CD4-positive, CD25-positive, alpha-beta regulatory T cell (primary cell): Measurements from ENCODE around the gene ZSWIM6. TPM values are rescaled to one million over a fixed set of nuclear protein-coding genes. Genes with fewer than 3 reads are reported as not detected.

Source experiments
- ATAC-seq, 2 donors: fragments of 150-1000 bp; cut with Tn5 transposase; one replicate each; pipeline ENCODE4 v1.10.0; 2021; ENCODE audit warnings: low read depth in 2 of 2, moderate number of reproducible peaks in 2 of 2, moderate library complexity in 1 of 2
- DNase-seq, 3 donors: peaks; one replicate each; pipeline versions ENCODE4 v3.0.0 to v3.0.0-alpha.2; 2012 to 2022; ENCODE audit warnings: mixed read lengths in 1 of 3
- H3K27ac ChIP-seq: one replicate; pipeline ENCODE4 v1.7.0; 2013; ENCODE audit warnings: mild to moderate bottlenecking, low read length; ENCODE audit not compliant: insufficient read depth, poor library complexity, severe bottlenecking
- H3K27me3 ChIP-seq: one replicate; pipeline ENCODE4 v1.7.0; 2013; ENCODE audit warnings: low read length; ENCODE audit not compliant: control insufficient read depth, insufficient read depth
- H3K36me3 ChIP-seq: one replicate; pipeline ENCODE4 v1.7.0; 2013; ENCODE audit warnings: mild to moderate bottlenecking, low read length, moderate library complexity; ENCODE audit not compliant: control insufficient read depth, insufficient read depth
- H3K4me1 ChIP-seq: 2 replicates; pipeline ENCODE4 v1.7.0; 2013; ENCODE audit warnings: mild to moderate bottlenecking, low read length; ENCODE audit not compliant: insufficient read depth, control insufficient read depth, poor library complexity, severe bottlenecking
- H3K4me3 ChIP-seq: one replicate; pipeline ENCODE4 v1.7.0; 2013; ENCODE audit warnings: low read depth, mild to moderate bottlenecking, low read length, moderate library complexity
- H3K9me3 ChIP-seq, 2 experiments: 1 replicate in 1 of 2; 2 replicates in 1 of 2; pipeline ENCODE4 v1.7.0; 2013; ENCODE audit warnings: low read length in 2 of 2, mild to moderate bottlenecking in 1 of 2, moderate library complexity in 1 of 2; ENCODE audit not compliant: control insufficient read depth in 2 of 2
- H3K27ac Mint-ChIP-seq, 3 donors: one replicate each; pipeline ENCODE4 v1.8.0; 2020 to 2022; ENCODE audit warnings: mild to moderate bottlenecking in 3 of 3, mixed read lengths in 3 of 3, moderate library complexity in 2 of 3
- H3K27me3 Mint-ChIP-seq: one replicate; pipeline ENCODE4 v1.8.0; 2022; ENCODE audit warnings: mild to moderate bottlenecking, mixed read lengths
- H3K36me3 Mint-ChIP-seq: one replicate; pipeline ENCODE4 v1.8.0; 2020; ENCODE audit warnings: mixed read lengths
- H3K4me1 Mint-ChIP-seq, 4 donors: one replicate each; pipeline ENCODE4 v1.8.0; 2020 to 2022; ENCODE audit warnings: mixed read lengths in 4 of 4, mild to moderate bottlenecking in 1 of 4
- H3K4me3 Mint-ChIP-seq, 4 donors: one replicate each; pipeline ENCODE4 v1.8.0; 2020 to 2022; ENCODE audit warnings: mild to moderate bottlenecking in 4 of 4, mixed read lengths in 4 of 4, moderate library complexity in 3 of 4
- H3K9me3 Mint-ChIP-seq, 7 donors: one replicate each; pipeline ENCODE4 v1.8.0; 2020 to 2022; ENCODE audit warnings: mixed read lengths in 7 of 7, mild to moderate bottlenecking in 3 of 7, moderate library complexity in 2 of 7
- polyA plus RNA-seq, 4 donors: library from polyadenylated mRNA; unstranded; fragments of 300-500 nt; fragmentation: Illumina TruSeq; gene quantifications; one replicate each; pipeline ENCODE4 v1.2.3, GENCODE V29; 2021
- total RNA-seq: library from RNA; stranded (reverse); gene quantifications from one replicate; pipeline ENCODE4 v1.2.3, GENCODE V29; 2022

ZSWIM6 gene
- total and polyA plus RNA-seq, 5 donors from 2014 or later: 0.41 to 12.2 (median 0.59) TPM

DNA sequence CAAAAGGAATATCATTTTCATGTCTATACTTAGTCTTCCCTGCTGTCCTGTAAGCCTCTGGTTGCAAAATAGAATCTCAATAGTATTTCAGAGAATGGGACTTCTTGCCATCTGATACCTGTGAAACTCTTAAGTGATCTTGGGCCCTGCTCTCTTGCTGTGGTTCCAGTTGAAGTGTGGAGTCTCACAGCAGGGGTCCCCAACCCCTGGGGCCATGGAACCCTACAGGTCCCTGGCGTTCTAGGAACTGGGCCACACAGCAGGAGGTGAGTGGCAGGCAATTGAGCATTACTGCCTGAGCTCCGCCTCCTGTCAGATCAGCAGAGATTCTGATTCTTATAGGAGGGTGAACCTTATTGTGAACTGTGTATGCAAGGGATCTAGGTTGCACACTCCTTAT is 65.9 kb downstream of the ZSWIM6 start:
- DNase-seq (no peak), ATAC-seq (no peak)
- Histone ChIP-seq H3K9me3 (no peaks in the 10 kb centered on the region), H3K27ac (no peak overlapping the region), H3K4me3 (no peak overlapping the region), H3K27me3 (no peaks in the 10 kb centered on the region), H3K36me3 (no peaks in the 10 kb centered on the region), H3K4me1 (no peaks in the 10 kb centered on the region)
- no peaks in the 10 kb centered on the region for H3K36me3 Mint-ChIP-seq
- H3K9me3 Mint-ChIP-seq: peaks cover 0 to 1% (median 0%) of the 10 kb centered on the region in 7 donors
- H3K27me3 Mint-ChIP-seq: no peaks in the 10 kb centered on the region
- H3K4me1 Mint-ChIP-seq: peaks cover 7 to 40% (median 29%) of the 10 kb centered on the region in 4 donors
- no peak overlapping the region for H3K27ac Mint-ChIP-seq
- H3K4me3 Mint-ChIP-seq: no peak overlapping the region

DNA sequence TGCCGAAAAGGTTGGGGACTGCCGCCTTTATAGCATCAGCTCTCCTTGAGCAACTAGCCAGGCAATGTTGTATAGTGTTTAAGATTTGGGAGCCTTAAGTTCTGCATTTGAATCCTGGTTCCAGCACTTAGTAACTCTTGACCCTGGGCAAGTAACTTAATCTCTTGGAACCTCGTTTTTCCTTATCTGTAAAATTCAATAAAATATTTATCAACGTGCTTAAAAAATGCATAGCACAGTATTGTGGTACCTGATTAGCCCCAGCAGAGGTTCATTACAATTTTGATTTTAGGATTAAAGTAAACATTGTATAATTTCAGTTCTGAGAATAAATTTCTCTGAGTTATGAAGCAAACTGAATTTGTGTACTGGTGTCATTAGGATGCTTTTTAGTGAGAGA is 66.4 kb downstream of the ZSWIM6 start:
- peaks cover 8 to 42% (median 31%) of the 10 kb centered on the region in 4 donors for H3K4me1 Mint-ChIP-seq
- ATAC-seq (no peak), DNase-seq (no peak)
- H3K27ac Mint-ChIP-seq: no peak overlapping the region
- Histone ChIP-seq H3K36me3 (no peaks in the 10 kb centered on the region), H3K9me3 (no peaks in the 10 kb centered on the region), H3K4me1 (no peaks in the 10 kb centered on the region), H3K4me3 (no peak overlapping the region), H3K27me3 (no peaks in the 10 kb centered on the region), H3K27ac (no peak overlapping the region)
- H3K27me3 Mint-ChIP-seq: no peaks in the 10 kb centered on the region
- no peaks in the 10 kb centered on the region for H3K36me3 Mint-ChIP-seq
- H3K4me3 Mint-ChIP-seq: no peak overlapping the region
- H3K9me3 Mint-ChIP-seq: peaks cover 0 to 1% (median 0%) of the 10 kb centered on the region in 7 donors

DNA sequence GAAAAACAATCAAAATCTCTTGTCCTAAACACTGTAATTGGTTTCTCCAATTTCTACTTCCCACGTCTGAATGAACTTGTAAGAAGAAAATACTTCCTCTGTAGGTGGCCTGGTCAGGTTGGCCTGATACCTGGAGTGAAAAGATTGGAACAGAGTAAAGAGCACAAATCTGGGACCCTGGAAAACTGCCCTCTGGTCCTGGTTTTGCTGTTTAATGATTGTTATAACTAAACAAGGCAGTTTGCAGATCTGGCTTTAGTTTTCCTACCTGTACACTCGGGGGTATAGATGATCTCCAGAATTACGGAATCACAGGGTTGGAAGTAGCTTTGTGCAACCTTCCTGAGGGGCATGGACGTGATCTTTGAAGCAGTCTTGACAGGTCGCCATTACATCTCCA is 67.6 kb downstream of the ZSWIM6 start:
- Mint-ChIP-seq H3K4me1 (peaks cover 8 to 39% (median 29%) of the 10 kb centered on the region in 4 donors), H3K9me3 (peaks cover 0 to 1% (median 0%) of the 10 kb centered on the region in 7 donors), H3K27me3 (no peaks in the 10 kb centered on the region), H3K27ac (peak overlapping the region in 2 of 3 donors; percentile 5 to 28), H3K4me3 (no peak overlapping the region), H3K36me3 (no peaks in the 10 kb centered on the region)
- DNase-seq (no peak), ATAC-seq (no peak)
- Histone ChIP-seq H3K4me1 (no peaks in the 10 kb centered on the region), H3K9me3 (no peaks in the 10 kb centered on the region), H3K27me3 (no peaks in the 10 kb centered on the region), H3K27ac (no peak overlapping the region), H3K4me3 (no peak overlapping the region), H3K36me3 (no peaks in the 10 kb centered on the region)

DNA sequence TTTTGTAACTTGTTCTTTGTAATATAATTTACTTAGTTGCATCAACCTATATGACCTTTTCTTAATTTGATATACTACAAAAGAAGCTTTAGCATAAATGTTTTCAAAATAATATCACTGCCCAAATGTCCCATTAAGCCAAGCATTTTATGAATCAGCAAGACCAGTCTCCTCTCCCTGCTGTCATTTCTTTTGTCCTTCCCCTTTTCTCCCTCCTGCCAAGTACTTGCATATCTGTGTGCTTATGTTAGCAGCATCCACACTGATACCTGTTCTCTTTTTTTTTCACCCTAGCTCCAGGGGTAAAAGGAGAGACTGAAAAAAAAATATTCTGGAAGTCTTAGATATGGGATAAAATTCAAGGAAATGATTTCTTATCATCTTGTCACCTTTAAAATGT is 69.7 kb downstream of the ZSWIM6 start:
- no peaks in the 10 kb centered on the region for H3K27me3 Mint-ChIP-seq
- Histone ChIP-seq H3K27ac (no peak overlapping the region), H3K4me3 (no peak overlapping the region), H3K4me1 (no peaks in the 10 kb centered on the region), H3K9me3 (no peaks in the 10 kb centered on the region), H3K27me3 (no peaks in the 10 kb centered on the region), H3K36me3 (no peaks in the 10 kb centered on the region)
- DNase-seq: no peak
- H3K4me3 Mint-ChIP-seq: no peak overlapping the region
- peaks cover 8 to 41% (median 31%) of the 10 kb centered on the region in 4 donors for H3K4me1 Mint-ChIP-seq
- H3K36me3 Mint-ChIP-seq: no peaks in the 10 kb centered on the region
- H3K9me3 Mint-ChIP-seq: peaks cover 0 to 1% (median 0%) of the 10 kb centered on the region in 7 donors
- no peak for ATAC-seq
- no peak overlapping the region for H3K27ac Mint-ChIP-seq

- Mint-ChIP-seq H3K4me1 (peaks cover 8 to 41% (median 31%) of the 10 kb centered on the region in 4 donors), H3K36me3 (no peaks in the 10 kb centered on the region), H3K27me3 (no peaks in the 10 kb centered on the region), H3K4me3 (no peak overlapping the region), H3K27ac (no peak overlapping the region), H3K9me3 (peaks cover 0 to 1% (median 0%) of the 10 kb centered on the region in 7 donors)
- H3K9me3 ChIP-seq: no peaks in the 10 kb centered on the region
- H3K36me3 ChIP-seq: no peaks in the 10 kb centered on the region
- DNase-seq: no peak
- no peak overlapping the region for H3K4me3 ChIP-seq
- H3K27me3 ChIP-seq: no peaks in the 10 kb centered on the region
- no peak for ATAC-seq
- H3K4me1 ChIP-seq: no peaks in the 10 kb centered on the region
- H3K27ac ChIP-seq: no peak overlapping the region
Observed at GRCh38 chr5:61402244-61402823, 70.3 kb downstream of the ZSWIM6 start.

DNA sequence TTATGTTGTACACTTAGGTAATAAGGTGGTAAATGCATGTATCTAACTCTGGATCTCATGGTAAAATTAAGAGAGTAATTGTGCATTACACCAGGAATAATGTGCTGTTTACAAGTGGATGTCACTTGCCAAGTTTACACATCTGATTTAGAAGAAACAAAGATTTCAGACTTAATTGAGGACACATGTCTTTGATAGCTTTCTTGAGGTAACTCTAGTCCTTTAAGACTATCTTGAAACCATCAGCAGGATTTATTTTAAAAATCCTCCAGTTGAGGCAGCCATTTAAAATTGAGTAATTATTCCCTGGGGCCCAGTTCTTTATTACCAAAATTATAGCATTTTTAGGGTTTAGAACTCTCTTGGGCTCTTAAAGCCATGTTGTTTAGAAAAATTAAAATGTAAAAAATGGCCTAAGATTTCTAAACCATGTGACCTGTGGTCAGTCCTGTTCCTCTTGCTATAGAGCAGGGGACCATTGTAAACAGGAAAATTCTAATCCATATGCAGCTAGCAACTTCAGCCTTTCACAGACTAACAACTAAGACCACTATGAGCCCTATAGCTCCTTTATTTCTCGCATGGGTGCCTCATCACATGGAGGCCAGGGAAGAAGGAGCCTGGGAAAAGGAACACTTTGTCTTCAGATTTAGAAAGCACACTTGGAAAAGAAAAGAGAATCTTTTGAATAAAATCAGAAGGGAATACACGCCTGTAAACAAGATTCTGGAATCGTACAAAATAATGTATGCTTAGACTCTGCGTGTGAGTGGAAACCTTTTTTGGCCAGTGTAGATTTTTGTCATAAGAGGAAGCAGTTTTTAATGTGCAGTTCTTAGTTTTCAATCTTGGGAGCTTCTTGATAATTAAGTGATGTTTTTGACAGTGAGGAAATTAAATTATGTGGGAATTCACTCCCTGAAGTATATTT is 71.2 kb downstream of the ZSWIM6 start:
- Mint-ChIP-seq H3K27ac (no peak overlapping the region), H3K27me3 (peaks cover 4% of the 10 kb centered on the region), H3K4me1 (peaks cover 14 to 48% (median 36%) of the 10 kb centered on the region in 4 donors), H3K36me3 (no peaks in the 10 kb centered on the region), H3K4me3 (no peak overlapping the region), H3K9me3 (peaks cover 0 to 1% (median 0%) of the 10 kb centered on the region in 7 donors)
- Histone ChIP-seq H3K36me3 (no peaks in the 10 kb centered on the region), H3K4me3 (no peak overlapping the region), H3K9me3 (no peaks in the 10 kb centered on the region), H3K27me3 (no peaks in the 10 kb centered on the region), H3K27ac (no peak overlapping the region), H3K4me1 (no peaks in the 10 kb centered on the region)
- no peak for ATAC-seq
- no peak for DNase-seq

GRCh38 chr5:61405511-61406295 is 73.6 kb downstream of the ZSWIM6 start:
- peaks cover 25 to 52% (median 40%) of the 10 kb centered on the region in 4 donors for H3K4me1 Mint-ChIP-seq
- Histone ChIP-seq H3K27ac (no peak overlapping the region), H3K27me3 (no peaks in the 10 kb centered on the region), H3K9me3 (no peaks in the 10 kb centered on the region), H3K4me3 (no peak overlapping the region), H3K4me1 (peaks cover 8% of the 10 kb centered on the region), H3K36me3 (no peaks in the 10 kb centered on the region)
- no peak for DNase-seq
- no peak for ATAC-seq
- H3K36me3 Mint-ChIP-seq: no peaks in the 10 kb centered on the region
- H3K9me3 Mint-ChIP-seq: peaks cover 0 to 3% (median 0%) of the 10 kb centered on the region in 7 donors
- peaks cover 9% of the 10 kb centered on the region for H3K27me3 Mint-ChIP-seq
- peak overlapping the region in 1 of 3 donors; percentile 21 for H3K27ac Mint-ChIP-seq
- no peak overlapping the region for H3K4me3 Mint-ChIP-seq
